ENCODE results near the gene MED4. TPM values are rescaled to one million over a fixed set of nuclear protein-coding genes. Genes with fewer than 3 reads are reported as not detected.

MED4 gene
- total RNA-seq, 1 experiment from 2014 or later = 26.5 TPM

DNA sequence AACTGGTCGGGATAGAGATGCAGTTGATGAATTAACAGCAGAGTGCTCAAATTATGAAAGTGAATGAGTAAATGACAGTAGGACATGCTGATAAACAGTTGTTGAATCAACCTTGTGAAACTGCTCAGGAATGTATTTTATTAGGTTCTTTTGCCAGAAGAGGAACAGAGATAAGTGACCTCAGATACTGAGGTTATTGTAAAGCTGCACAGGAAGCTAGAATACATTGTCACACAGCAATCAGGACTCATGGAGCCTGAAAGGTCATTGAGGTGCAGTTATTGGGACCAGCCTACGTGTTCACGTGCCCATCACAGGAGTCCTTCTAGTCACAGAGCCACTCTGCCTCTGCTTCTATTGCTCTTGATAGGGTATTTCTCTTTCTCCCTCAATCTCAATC, 47.5 kb upstream of the MED4 start:
- CTCF ChIA-PET = no interaction called here
- BruUV-seq (replicated peaks) = no TSS peak
- intact Hi-C loops (cut with micrococcal nuclease; ENCODE audit: unreplicated experiment) (no loop called here), in situ Hi-C loops (cut with HindIII; ENCODE audit: low pct_unique_long_range_greater_than_20kb, low sequenced_read_pairs) (no loop called here)
- POLR2A ChIA-PET = no interaction called here
- ATAC-seq (no peak), DNase-seq (ENCODE audit: low read depth, low spot score) (no peak)
- Histone ChIP-seq H3K4me1 (ENCODE audit: control insufficient read depth, insufficient read depth, low read length) (no peaks in the 10 kb centered on the region), H3K9me3 (ENCODE audit: control insufficient read depth, insufficient read depth, low read depth, low read length) (no peaks in the 10 kb centered on the region), H3K27me3 (ENCODE audit: control insufficient read depth, insufficient read depth, low read length) (no peaks in the 10 kb centered on the region), H3K4me3 (ENCODE audit: low read depth in 2 of 2, low read length in 2 of 2) (no peak overlapping the region), H3K36me3 (ENCODE audit: control insufficient read depth, insufficient read depth, low read length) (no peaks in the 10 kb centered on the region), H3K27ac (ENCODE audit: low read length) (no peak overlapping the region)
- TF ChIP-seq TCF7L2 (IDR thresholded peaks at IDR 0.05; ENCODE audit: low read depth, low read length) (no peak), SIN3A (IDR thresholded peaks at IDR 0.05; ENCODE audit: borderline replicate concordance, insufficient read depth, low read depth, low read length) (no peak), POLR2AphosphoS5 (IDR thresholded peaks at IDR 0.05; ENCODE audit: low read depth, low read length) (no peak)
- TF ChIP-seq, protein P1, sequence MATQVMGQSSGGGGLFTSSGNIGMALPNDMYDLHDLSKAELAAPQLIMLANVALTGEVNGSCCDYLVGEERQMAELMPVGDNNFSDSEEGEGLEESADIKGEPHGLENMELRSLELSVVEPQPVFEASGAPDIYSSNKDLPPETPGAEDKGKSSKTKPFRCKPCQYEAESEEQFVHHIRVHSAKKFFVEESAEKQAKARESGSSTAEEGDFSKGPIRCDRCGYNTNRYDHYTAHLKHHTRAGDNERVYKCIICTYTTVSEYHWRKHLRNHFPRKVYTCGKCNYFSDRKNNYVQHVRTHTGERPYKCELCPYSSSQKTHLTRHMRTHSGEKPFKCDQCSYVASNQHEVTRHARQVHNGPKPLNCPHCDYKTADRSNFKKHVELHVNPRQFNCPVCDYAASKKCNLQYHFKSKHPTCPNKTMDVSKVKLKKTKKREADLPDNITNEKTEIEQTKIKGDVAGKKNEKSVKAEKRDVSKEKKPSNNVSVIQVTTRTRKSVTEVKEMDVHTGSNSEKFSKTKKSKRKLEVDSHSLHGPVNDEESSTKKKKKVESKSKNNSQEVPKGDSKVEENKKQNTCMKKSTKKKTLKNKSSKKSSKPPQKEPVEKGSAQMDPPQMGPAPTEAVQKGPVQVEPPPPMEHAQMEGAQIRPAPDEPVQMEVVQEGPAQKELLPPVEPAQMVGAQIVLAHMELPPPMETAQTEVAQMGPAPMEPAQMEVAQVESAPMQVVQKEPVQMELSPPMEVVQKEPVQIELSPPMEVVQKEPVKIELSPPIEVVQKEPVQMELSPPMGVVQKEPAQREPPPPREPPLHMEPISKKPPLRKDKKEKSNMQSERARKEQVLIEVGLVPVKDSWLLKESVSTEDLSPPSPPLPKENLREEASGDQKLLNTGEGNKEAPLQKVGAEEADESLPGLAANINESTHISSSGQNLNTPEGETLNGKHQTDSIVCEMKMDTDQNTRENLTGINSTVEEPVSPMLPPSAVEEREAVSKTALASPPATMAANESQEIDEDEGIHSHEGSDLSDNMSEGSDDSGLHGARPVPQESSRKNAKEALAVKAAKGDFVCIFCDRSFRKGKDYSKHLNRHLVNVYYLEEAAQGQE (IDR thresholded peaks at IDR 0.05; ENCODE audit: insufficient read depth in 1 of 2, low read depth in 2 of 2, low read length in 1 of 2) = no peak
- TF ChIP-seq, protein P2, sequence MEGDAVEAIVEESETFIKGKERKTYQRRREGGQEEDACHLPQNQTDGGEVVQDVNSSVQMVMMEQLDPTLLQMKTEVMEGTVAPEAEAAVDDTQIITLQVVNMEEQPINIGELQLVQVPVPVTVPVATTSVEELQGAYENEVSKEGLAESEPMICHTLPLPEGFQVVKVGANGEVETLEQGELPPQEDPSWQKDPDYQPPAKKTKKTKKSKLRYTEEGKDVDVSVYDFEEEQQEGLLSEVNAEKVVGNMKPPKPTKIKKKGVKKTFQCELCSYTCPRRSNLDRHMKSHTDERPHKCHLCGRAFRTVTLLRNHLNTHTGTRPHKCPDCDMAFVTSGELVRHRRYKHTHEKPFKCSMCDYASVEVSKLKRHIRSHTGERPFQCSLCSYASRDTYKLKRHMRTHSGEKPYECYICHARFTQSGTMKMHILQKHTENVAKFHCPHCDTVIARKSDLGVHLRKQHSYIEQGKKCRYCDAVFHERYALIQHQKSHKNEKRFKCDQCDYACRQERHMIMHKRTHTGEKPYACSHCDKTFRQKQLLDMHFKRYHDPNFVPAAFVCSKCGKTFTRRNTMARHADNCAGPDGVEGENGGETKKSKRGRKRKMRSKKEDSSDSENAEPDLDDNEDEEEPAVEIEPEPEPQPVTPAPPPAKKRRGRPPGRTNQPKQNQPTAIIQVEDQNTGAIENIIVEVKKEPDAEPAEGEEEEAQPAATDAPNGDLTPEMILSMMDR (IDR thresholded peaks at IDR 0.05) = no peak

DNA sequence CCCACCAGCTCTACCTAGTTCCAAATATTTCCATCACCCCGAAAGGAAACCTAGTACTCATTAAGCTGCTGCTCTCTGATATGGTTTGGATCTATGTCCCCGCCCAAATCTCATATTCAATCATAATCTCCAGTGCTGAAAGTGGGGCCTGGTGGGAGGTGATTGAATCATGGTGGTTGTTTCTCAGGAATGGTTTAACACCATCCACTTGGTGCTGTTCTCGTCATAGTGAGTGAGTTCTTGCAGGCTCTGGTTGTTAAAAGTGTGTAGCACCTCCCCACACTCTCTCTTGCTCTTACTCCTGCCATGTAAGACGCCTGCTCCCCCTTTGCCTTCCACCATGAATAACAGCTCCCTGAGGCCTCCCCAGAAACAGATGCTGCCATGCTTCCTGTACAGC, 43.4 kb upstream of the MED4 start:
- POLR2A ChIA-PET = no interaction called here
- BruUV-seq (replicated peaks) = no TSS peak
- no peak overlapping the region for H3K27ac ChIP-seq (ENCODE audit: low read length)
- CTCF ChIA-PET = no interaction called here
- no peaks in the 10 kb centered on the region for H3K4me1 ChIP-seq (ENCODE audit: control insufficient read depth, insufficient read depth, low read length)
- DNase-seq (ENCODE audit: low read depth, low spot score) (no peak), ATAC-seq (no peak)
- H3K36me3 ChIP-seq (ENCODE audit: control insufficient read depth, insufficient read depth, low read length) = no peaks in the 10 kb centered on the region
- TF ChIP-seq, protein P2 (IDR thresholded peaks at IDR 0.05) = no peak
- TF ChIP-seq SIN3A (IDR thresholded peaks at IDR 0.05; ENCODE audit: borderline replicate concordance, insufficient read depth, low read depth, low read length) = no peak
- no peak for TF ChIP-seq POLR2AphosphoS5 (IDR thresholded peaks at IDR 0.05; ENCODE audit: low read depth, low read length)
- TF ChIP-seq TCF7L2 (IDR thresholded peaks at IDR 0.05; ENCODE audit: low read depth, low read length) = no peak
- TF ChIP-seq, protein P1 (IDR thresholded peaks at IDR 0.05; ENCODE audit: insufficient read depth in 1 of 2, low read depth in 2 of 2, low read length in 1 of 2) = no peak
- intact Hi-C loops (cut with micrococcal nuclease; ENCODE audit: unreplicated experiment) (no loop called here), in situ Hi-C loops (cut with HindIII; ENCODE audit: low pct_unique_long_range_greater_than_20kb, low sequenced_read_pairs) (no loop called here)
- H3K4me3 ChIP-seq (ENCODE audit: low read depth in 2 of 2, low read length in 2 of 2) = no peak overlapping the region
- no peaks in the 10 kb centered on the region for H3K27me3 ChIP-seq (ENCODE audit: control insufficient read depth, insufficient read depth, low read length)
- H3K9me3 ChIP-seq (ENCODE audit: control insufficient read depth, insufficient read depth, low read depth, low read length) = no peaks in the 10 kb centered on the region

Data from Panc1 (cell line).